ENCODE results near the gene ACADM. TPM values are rescaled to one million over a fixed set of nuclear protein-coding genes. Genes with fewer than 3 reads are reported as not detected.

ACADM gene
- total and polyA plus RNA-seq, 2 of the 13 experiments (the other 11 are each of a cell fraction or from before 2014, with no cell fraction given) = 43.7 to 92.2 TPM

DNA sequence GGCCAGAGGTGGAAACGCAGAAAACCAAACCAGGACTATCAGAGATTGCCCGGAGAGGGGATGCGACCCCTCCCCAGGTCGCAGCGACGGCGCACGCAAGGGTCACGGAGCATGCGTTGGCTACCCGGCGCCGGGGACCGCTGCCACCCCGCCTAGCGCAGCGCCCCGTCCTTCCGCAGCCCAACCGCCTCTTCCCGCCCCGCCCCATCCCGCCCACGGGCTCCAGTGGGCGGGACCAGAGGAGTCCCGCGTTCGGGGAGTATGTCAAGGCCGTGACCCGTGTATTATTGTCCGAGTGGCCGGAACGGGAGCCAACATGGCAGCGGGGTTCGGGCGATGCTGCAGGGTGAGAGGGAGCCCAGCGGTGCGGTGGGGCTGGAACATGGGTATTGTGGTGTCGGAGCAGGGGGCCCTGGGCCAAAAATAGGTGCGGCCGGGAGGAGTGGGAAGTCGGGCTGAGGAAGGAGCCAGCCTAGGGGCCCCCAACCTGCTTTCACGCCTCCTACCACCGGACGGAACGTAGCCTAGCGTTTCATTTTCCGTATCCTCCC, at the start of gene ACADM (continued):
- no peak for TF ChIP-seq ZNF138 (CRISPR knock-in tag; IDR thresholded peaks at IDR 0.05; ENCODE audit: low read depth)
- TF ChIP-seq MYNN (CRISPR knock-in tag; IDR thresholded peaks at IDR 0.05; ENCODE audit: low read depth) = no peak
- TF ChIP-seq PAF1 (CRISPR knock-in tag; IDR thresholded peaks at IDR 0.05) = no peak
- TF ChIP-seq RBM22 (optimal IDR thresholded peaks at IDR 0.05; ENCODE audit: low read length) = no peak
- TF ChIP-seq TSC22D2 (CRISPR knock-in tag; IDR thresholded peaks at IDR 0.05; ENCODE audit: borderline replicate concordance) = peak; percentile 34; the same call in 1 of the 2 replicates
- no peak for TF ChIP-seq NBN (conservative IDR thresholded peaks at IDR 0.05)
- no peak for TF ChIP-seq ZNF569 (CRISPR knock-in tag; IDR thresholded peaks at IDR 0.05; ENCODE audit: borderline replicate concordance)
- TF ChIP-seq CEBPZ (IDR thresholded peaks at IDR 0.05; ENCODE audit: low read length) = no peak
- peak; percentile 51; the same call in 1 of the 2 replicates for TF ChIP-seq AKNA (CRISPR knock-in tag; IDR thresholded peaks at IDR 0.05; ENCODE audit: borderline replicate concordance)
- 0 out of 2 replicates have a peak, but pooled peaks have one; percentile 42 for TF ChIP-seq ZNF513 (CRISPR knock-in tag; conservative IDR thresholded peaks at IDR 0.05)
- TF ChIP-seq ZNF776 (CRISPR knock-in tag; IDR thresholded peaks at IDR 0.05) = no peak
- TF ChIP-seq ZMYM2 (CRISPR knock-in tag; IDR thresholded peaks at IDR 0.05) = no peak
- no peak for TF ChIP-seq PHF5A (CRISPR knock-in tag; IDR thresholded peaks at IDR 0.05; ENCODE audit: low read depth, unreplicated experiment)
- TF ChIP-seq HOXA3 (CRISPR knock-in tag; IDR thresholded peaks at IDR 0.05) = peak; percentile 87
- TF ChIP-seq FOSL1 (CRISPR knock-in tag; IDR thresholded peaks at IDR 0.05; ENCODE audit: borderline replicate concordance) = no peak
- TF ChIP-seq HNRNPL (IDR thresholded peaks at IDR 0.05; ENCODE audit: low read depth, low read length) = peak; percentile 55; the same call in 1 of the 2 replicates
- no peak for TF ChIP-seq ZNF260 (CRISPR knock-in tag; IDR thresholded peaks at IDR 0.05; ENCODE audit: borderline replicate concordance, low read depth)
- 0 out of 2 replicates have a peak, but pooled peaks have one; percentile 15 for TF ChIP-seq ZNF652 (CRISPR knock-in tag; IDR thresholded peaks at IDR 0.05; ENCODE audit: borderline replicate concordance, low read depth)
- no peak for TF ChIP-seq ZNF337 (CRISPR knock-in tag; IDR thresholded peaks at IDR 0.05; ENCODE audit: borderline replicate concordance, low read depth)
- TF ChIP-seq TCF7 (IDR thresholded peaks at IDR 0.05; ENCODE audit: low read depth) = no peak
